GM18909 (cell line): Measurements from ENCODE around the gene RFPL3.
"Not testable (repeated sequence)": the region's sequence is repeated elsewhere in the genome, so short reads cannot be mapped to it uniquely, and the experiment has no call there.

Source experiments
- ATAC-seq: cut with Tn5 transposase; IDR thresholded peaks from one replicate; pipeline ENCODE4 v1.9.1; 2021; ENCODE audit warnings: mild to moderate bottlenecking; ENCODE audit not compliant: unreplicated experiment, poor library complexity

The RFPL3 gene

GRCh38 chr22:32357567-32357966 is at the start of gene RFPL3:
Gene RFPL3 (plus strand): TSS chr22:32357867. CDS start chr22:32358072, 205 bp downstream.
- ATAC-seq, result not testable (repeated sequence)

GRCh38 chr22:32308191-32308590 is 49.5 kb upstream of the RFPL3 start:
- no peak for ATAC-seq

GRCh38 chr22:32308934-32309333 is 48.7 kb upstream of the RFPL3 start:
- ATAC-seq, result no peak

GRCh38 chr22:32309585-32310251 is 47.9 kb upstream of the RFPL3 start:
- no peak for ATAC-seq

- ATAC-seq, result no peak
These were observed 46.9 kb upstream of the RFPL3 start for GRCh38 chr22:32310777-32311176.

GRCh38 chr22:32311551-32312071 is 46.1 kb upstream of the RFPL3 start:
- no peak for ATAC-seq

- ATAC-seq, result no peak
These were observed 44.9 kb upstream of the RFPL3 start for GRCh38 chr22:32312748-32313147.

- no peak for ATAC-seq
These were observed 44.1 kb upstream of the RFPL3 start for GRCh38 chr22:32313532-32313931.

GRCh38 chr22:32317524-32317923 is 40.1 kb upstream of the RFPL3 start:
- no peak for ATAC-seq

GRCh38 chr22:32318361-32318760 is 39.3 kb upstream of the RFPL3 start:
- no peak for ATAC-seq

- ATAC-seq, result no peak
These were observed 37.7 kb upstream of the RFPL3 start for GRCh38 chr22:32319861-32320406.

- no peak for ATAC-seq
These were observed 34.7 kb upstream of the RFPL3 start for GRCh38 chr22:32322986-32323385.

- no peak for ATAC-seq
These were observed 34.0 kb upstream of the RFPL3 start for GRCh38 chr22:32323513-32324164.

- no peak for ATAC-seq
These were observed 32.9 kb upstream of the RFPL3 start for GRCh38 chr22:32324505-32325415.

GRCh38 chr22:32325416-32325801 is 32.3 kb upstream of the RFPL3 start:
- ATAC-seq, result no peak

- ATAC-seq, result no peak
These were observed 31.8 kb upstream of the RFPL3 start for GRCh38 chr22:32325811-32326237.

GRCh38 chr22:32326647-32327046 is 31.0 kb upstream of the RFPL3 start:
- ATAC-seq, result no peak

GRCh38 chr22:32327066-32327465 is 30.6 kb upstream of the RFPL3 start:
- ATAC-seq, result no peak

GRCh38 chr22:32327596-32328171 is 30.0 kb upstream of the RFPL3 start:
- ATAC-seq, result no peak
